NB4 (cell line): ENCODE data around the gene MEX3D.

Source experiments
- MAX ChIP-seq: IDR thresholded peaks from 2 replicates; pipeline ENCODE4 v1.6.1; 2011; ENCODE audit warnings: low read depth, low read length
- POLR2A ChIP-seq: IDR thresholded peaks from 2 replicates; pipeline ENCODE4 v1.6.1; 2011; ENCODE audit warnings: mild to moderate bottlenecking; ENCODE audit not compliant: insufficient read length; ENCODE audit errors: extremely low read depth

GRCh38 chr19:1528596-1529429 lies 39.3 kb downstream of the MEX3D start:
- TF ChIP-seq POLR2A (no peak), MAX (no peak)
